ENCODE measurements around the gene TIMM17A.
A peak's percentile ranks its signal among the peaks of the same experiment; 100 is the strongest.
"Not testable (repeated sequence)": the region's sequence is repeated elsewhere in the genome, so short reads cannot be mapped to it uniquely, and the experiment has no call there.

TIMM17A gene

GRCh38 chr1:201939148-201939547 is 16.2 kb upstream of the TIMM17A start:
- DNase-seq: no peak

- DNase-seq: no peak
These were observed 15.7 kb upstream of the TIMM17A start for GRCh38 chr1:201939574-201939973.

GRCh38 chr1:201940316-201940715 is 15.0 kb upstream of the TIMM17A start:
- not testable (repeated sequence) for DNase-seq

GRCh38 chr1:201941420-201942128 is 13.7 kb upstream of the TIMM17A start:
- DNase-seq: peak; percentile 77

GRCh38 chr1:201942129-201942495 is 13.2 kb upstream of the TIMM17A start:
- DNase-seq: no peak

- no peak for DNase-seq
These were observed 11.3 kb upstream of the TIMM17A start for GRCh38 chr1:201944002-201944401.

- DNase-seq: no peak
These were observed 10.7 kb upstream of the TIMM17A start for GRCh38 chr1:201944639-201945038.

- DNase-seq: no peak
These were observed 10.1 kb upstream of the TIMM17A start for GRCh38 chr1:201945157-201945556.

- no peak for DNase-seq
These were observed 9.5 kb upstream of the TIMM17A start for GRCh38 chr1:201945863-201946223.

GRCh38 chr1:201946224-201946908 is 8.9 kb upstream of the TIMM17A start, which contains the start of gene LMOD1:
Gene LMOD1, minus strand, starts transcription at chr1:201946548. Its CDS starts 208 bp downstream, at chr1:201946340.
- peak; percentile 72 for DNase-seq

- DNase-seq: no peak
These were observed 7.7 kb upstream of the TIMM17A start for GRCh38 chr1:201947697-201948008.

- DNase-seq: no peak
These were observed 5.8 kb upstream of the TIMM17A start for GRCh38 chr1:201949491-201949890.

GRCh38 chr1:201954263-201955008 is 867 bp upstream of the TIMM17A start:
- no peak for DNase-seq

GRCh38 chr1:201955729-201956143 is 433 bp downstream of the TIMM17A start:
- DNase-seq: no peak

GRCh38 chr1:201958348-201958747 is 3.0 kb downstream of the TIMM17A start:
- no peak for DNase-seq

- not testable (repeated sequence) for DNase-seq
These were observed 7.1 kb downstream of the TIMM17A start for GRCh38 chr1:201962382-201962781.

- no peak for DNase-seq
These were observed 9.0 kb downstream of the TIMM17A start for GRCh38 chr1:201964261-201964660.

GRCh38 chr1:201966171-201966570 is 10.9 kb downstream of the TIMM17A start:
- no peak for DNase-seq

GRCh38 chr1:201968202-201968925 is 13.1 kb downstream of the TIMM17A start:
- DNase-seq: no peak

- no peak for DNase-seq
These were observed 15.2 kb downstream of the TIMM17A start for GRCh38 chr1:201970334-201971159.

- DNase-seq: no peak
These were observed 26.8 kb downstream of the TIMM17A start for GRCh38 chr1:201982082-201982622.
